Measurements from ENCODE around the gene TUBE1. TPM values are rescaled to one million over a fixed set of nuclear protein-coding genes. Genes with fewer than 3 reads are reported as not detected.
A peak's percentile ranks its signal among the peaks of the same experiment; 100 is the strongest.
"Not testable (repeated sequence)": the region's sequence is repeated elsewhere in the genome, so short reads cannot be mapped to it uniquely, and the experiment has no call there.

TUBE1 gene
- total RNA-seq, 1 donor, result 38.2 TPM

DNA sequence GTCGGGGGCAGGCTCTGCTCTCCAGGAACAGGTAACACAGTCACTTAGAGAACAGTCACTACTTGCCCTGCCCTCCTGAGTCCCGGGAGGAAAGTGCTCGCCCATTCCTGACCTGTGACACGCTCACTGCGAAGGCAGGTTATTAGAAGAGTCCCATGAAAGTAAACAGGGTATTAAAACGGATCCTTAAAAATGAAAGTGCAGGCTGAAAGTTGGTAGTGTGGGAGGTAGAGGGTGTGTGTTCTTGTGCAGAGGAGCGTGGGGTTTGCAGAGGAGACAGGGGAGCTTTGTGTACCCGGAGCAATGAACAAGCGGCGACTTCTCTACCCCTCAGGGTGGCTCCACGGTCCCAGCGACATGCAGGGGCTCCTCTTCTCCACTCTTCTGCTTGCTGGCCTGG lies 33.3 kb downstream of the TUBE1 start, which contains the start of gene CCN6:
TSS of gene CCN6 (plus strand) at position 104 of the 400 bp plus-strand sequence. CDS start at position 358, 254 bp downstream.
- TF ChIP-seq, protein P1, sequence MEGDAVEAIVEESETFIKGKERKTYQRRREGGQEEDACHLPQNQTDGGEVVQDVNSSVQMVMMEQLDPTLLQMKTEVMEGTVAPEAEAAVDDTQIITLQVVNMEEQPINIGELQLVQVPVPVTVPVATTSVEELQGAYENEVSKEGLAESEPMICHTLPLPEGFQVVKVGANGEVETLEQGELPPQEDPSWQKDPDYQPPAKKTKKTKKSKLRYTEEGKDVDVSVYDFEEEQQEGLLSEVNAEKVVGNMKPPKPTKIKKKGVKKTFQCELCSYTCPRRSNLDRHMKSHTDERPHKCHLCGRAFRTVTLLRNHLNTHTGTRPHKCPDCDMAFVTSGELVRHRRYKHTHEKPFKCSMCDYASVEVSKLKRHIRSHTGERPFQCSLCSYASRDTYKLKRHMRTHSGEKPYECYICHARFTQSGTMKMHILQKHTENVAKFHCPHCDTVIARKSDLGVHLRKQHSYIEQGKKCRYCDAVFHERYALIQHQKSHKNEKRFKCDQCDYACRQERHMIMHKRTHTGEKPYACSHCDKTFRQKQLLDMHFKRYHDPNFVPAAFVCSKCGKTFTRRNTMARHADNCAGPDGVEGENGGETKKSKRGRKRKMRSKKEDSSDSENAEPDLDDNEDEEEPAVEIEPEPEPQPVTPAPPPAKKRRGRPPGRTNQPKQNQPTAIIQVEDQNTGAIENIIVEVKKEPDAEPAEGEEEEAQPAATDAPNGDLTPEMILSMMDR (IDR thresholded peaks at IDR 0.05; ENCODE audit: insufficient read depth, low read length), result no peak
- no peak for DNase-seq (ENCODE audit: low read depth)
- no peak within 1 kb of the TSS for H3K4me3 ChIP-seq (ENCODE audit: low read depth, low read length)

DNA sequence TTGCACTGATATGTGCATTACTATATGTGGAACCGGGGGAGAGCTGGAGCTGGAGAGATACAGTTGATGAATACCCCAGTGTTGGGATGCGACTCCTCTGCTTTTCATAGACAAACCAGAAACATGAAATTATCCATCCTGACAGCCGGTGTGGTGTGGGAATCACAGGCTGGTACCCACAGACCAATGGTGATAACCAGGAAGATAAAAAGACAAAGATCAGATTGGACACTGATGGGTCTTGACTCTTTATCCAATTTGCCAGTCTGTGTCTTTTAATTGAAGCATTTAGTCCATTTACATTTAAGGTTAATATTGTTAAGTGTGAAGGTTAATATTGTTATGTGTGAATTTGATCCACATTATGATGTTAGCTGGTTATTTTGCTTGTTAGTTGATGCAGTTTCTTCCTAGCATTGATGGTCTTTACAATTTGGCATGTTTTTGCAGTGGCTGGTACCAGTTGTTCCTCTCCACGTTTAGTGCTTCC lies 36.0 kb downstream of the TUBE1 start:
- not testable (repeated sequence) for DNase-seq (ENCODE audit: low read depth)

DNA sequence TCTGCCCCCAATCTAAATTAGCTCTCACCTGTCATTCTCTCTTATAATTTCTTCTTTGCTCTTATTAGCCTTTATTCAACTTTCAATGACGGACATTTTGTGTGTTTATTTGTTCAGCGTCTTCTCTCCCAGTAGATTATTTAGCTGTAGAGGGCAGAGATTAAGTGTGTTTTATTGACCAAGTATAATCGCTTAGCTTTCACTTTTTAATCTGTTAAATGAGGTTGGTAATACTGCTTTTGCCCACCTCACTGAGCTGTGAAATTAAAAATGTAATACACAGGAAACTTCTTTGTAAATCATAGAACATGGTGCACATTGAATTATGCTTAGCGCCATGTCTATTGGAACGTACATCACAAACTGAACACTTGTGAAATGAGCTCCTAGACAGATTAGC lies 36.9 kb downstream of the TUBE1 start:
- TF ChIP-seq, protein P1 (IDR thresholded peaks at IDR 0.05; ENCODE audit: insufficient read depth, low read length), result no peak
- H3K4me3 ChIP-seq (ENCODE audit: low read depth, low read length), result no peak overlapping the region
- DNase-seq (ENCODE audit: low read depth), result no peak

More for the DNA sequence above, 36.0 kb downstream of the TUBE1 start:
- not testable (repeated sequence) for H3K4me3 ChIP-seq (ENCODE audit: low read depth, low read length)

DNA sequence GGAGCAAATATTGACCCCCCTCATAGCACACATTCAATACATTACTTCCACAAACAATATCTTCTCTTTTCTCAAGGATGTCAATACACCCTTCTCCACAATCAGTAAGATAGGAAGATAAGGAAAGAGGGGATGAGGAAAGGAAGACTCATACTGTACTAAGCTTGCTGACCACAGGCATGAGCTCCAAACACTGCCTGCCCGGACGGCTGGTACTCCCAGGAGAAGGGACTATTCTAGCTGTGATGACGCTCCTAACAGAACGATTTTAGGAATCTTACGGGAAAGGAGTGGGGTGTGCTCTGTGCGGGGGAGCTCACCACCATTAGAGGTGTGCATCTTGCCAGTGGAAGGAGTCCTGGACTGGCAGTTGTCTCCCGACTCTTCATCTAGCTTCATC lies 37.3 kb downstream of the TUBE1 start:
- H3K4me3 ChIP-seq (ENCODE audit: low read depth, low read length), result no peak overlapping the region
- TF ChIP-seq, protein P1 (IDR thresholded peaks at IDR 0.05; ENCODE audit: insufficient read depth, low read length), result no peak
- no peak for DNase-seq (ENCODE audit: low read depth)

DNA sequence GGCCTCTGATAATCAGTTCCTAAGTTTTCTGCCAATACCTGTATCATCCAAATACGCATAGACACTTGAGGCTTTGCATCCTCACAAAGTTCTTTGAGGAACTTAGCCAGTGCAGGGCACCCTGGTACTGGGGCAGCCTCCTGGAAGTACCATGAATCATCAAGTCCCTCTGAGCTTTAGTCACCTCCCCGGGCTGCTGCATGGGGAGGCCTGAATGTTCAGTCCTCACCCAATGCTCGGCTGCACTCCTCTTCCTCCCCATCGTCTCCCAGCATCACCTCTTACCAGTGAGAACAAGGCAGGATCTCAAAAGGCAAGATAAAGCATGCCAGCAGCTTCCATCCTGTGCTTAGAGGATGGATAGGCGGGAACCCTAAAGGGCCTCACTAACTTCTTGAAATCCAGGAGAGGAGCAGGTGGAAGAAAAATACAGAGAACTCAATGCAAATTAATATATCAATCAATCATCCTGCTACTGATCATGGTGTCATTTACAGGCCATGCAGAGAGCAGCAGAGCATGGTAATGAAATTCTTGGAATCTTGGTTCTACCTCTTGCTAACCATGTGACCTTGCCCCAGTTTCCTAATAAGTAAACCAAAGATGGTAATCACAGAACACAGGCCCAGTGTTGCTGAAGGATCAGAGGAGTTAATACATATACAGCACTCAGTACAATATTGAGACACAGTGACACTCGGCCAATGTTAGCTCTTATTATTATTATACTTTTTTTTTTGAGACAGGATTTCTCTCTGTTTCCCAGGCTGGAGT lies 38.1 kb downstream of the TUBE1 start:
- H3K4me3 ChIP-seq (ENCODE audit: low read depth, low read length), result no peak overlapping the region
- DNase-seq (ENCODE audit: low read depth), result no peak
- TF ChIP-seq, protein P1 (IDR thresholded peaks at IDR 0.05; ENCODE audit: insufficient read depth, low read length), result no peak

DNA sequence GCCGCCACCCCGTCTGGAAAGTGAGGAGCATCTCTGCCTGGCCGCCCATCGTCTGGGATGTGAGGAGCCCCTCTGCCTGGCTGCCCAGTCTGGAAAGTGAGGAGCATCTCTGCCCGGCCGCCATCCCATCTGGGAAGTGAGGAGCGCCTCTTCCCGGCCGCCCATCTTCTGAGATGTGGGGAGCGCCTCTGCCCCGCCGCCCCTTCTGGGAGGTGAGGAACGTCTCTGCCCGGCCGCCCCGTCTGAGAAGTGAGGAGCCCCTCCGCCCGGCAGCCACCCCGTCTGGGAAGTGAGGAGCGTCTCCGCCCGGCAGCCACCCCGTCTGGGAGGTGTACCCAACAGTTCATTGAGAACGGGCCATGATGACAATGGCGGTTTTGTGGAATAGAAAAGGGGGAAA lies 39.8 kb downstream of the TUBE1 start:
- DNase-seq (ENCODE audit: low read depth); H3K4me3 ChIP-seq (ENCODE audit: low read depth, low read length): not testable (repeated sequence)

DNA sequence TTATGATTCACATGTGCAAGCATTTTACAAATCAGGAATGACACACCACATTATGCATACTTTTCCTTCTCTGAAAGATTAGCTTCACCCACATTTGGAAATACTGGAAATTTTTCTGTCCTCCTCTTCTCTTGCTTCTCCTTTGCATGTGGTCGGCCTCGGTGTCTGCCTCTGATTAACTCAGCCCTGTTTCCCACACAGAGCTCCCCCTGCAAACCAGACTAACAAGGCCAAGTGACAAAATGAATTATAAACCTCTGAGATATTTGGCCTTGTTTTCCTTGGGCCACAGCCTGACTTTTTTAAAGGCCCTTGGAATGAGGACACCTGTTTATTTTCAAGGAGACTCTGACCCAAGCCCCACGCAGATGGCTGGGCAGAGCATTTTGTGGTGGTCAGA lies 42.4 kb downstream of the TUBE1 start:
- peak; percentile 98 for DNase-seq (ENCODE audit: low read depth)
- TF ChIP-seq, protein P1 (IDR thresholded peaks at IDR 0.05; ENCODE audit: insufficient read depth, low read length), result no peak
- H3K4me3 ChIP-seq (ENCODE audit: low read depth, low read length), result no peak overlapping the region

DNA sequence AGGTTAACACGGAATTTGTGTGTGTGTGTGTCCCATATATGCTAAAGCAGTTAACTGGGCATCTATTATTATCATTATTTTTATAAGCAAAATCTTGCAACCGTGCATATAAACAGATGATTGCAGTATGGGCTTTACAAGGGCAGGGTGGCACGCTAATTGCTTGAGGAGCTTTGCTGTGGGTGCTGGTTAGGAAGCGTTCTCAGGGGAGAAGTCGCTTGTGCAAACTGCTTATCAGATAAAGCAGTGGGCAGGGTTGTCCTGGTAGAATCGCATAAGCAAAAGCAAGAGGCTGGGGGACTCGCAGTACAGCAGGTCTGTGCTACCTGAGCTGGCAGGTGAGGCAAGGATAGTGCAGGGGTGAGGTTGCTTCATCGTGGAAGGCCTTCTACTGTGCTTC lies 43.1 kb downstream of the TUBE1 start:
- TF ChIP-seq, protein P1 (IDR thresholded peaks at IDR 0.05; ENCODE audit: insufficient read depth, low read length), result no peak
- no peak for DNase-seq (ENCODE audit: low read depth)
- H3K4me3 ChIP-seq (ENCODE audit: low read depth, low read length), result no peak overlapping the region

Data from fibroblast of the aortic adventitia (primary cell).